ENCODE measurements around the gene FRMD6.
A peak's percentile ranks its signal among the peaks of the same experiment; 100 is the strongest.
"Not testable (repeated sequence)": the region's sequence is repeated elsewhere in the genome, so short reads cannot be mapped to it uniquely, and the experiment has no call there.

Gene FRMD6

GRCh38 chr14:51744372-51745130 lies 92.8 kb downstream of the FRMD6 start:
- no peaks in the 10 kb centered on the region for H3K9me3 Mint-ChIP-seq
- H3K4me3 Mint-ChIP-seq, result no peak overlapping the region
- H3K27ac Mint-ChIP-seq, result no peak overlapping the region
- no peaks in the 10 kb centered on the region for H3K4me1 Mint-ChIP-seq
- no peaks in the 10 kb centered on the region for H3K36me3 Mint-ChIP-seq
- peak; percentile 61 for ATAC-seq
- peak in 1 of 2 donors; percentile 68 for DNase-seq (ENCODE audit: low spot score in 2 of 2)

GRCh38 chr14:51746823-51747222 lies 95.1 kb downstream of the FRMD6 start:
- H3K4me3 Mint-ChIP-seq, H3K4me1 Mint-ChIP-seq, H3K27ac Mint-ChIP-seq, H3K36me3 Mint-ChIP-seq, ATAC-seq, H3K9me3 Mint-ChIP-seq: not testable (repeated sequence)
- DNase-seq (ENCODE audit: low spot score in 2 of 2), result peak in 1 of 2 donors; percentile 78

GRCh38 chr14:51750542-51750941 lies 98.8 kb downstream of the FRMD6 start:
- no peak overlapping the region for H3K4me3 Mint-ChIP-seq
- DNase-seq (ENCODE audit: low spot score in 2 of 2) (no peak), ATAC-seq (no peak)
- H3K27ac Mint-ChIP-seq, result no peak overlapping the region
- H3K36me3 Mint-ChIP-seq, result no peaks in the 10 kb centered on the region
- H3K9me3 Mint-ChIP-seq, result no peaks in the 10 kb centered on the region
- no peaks in the 10 kb centered on the region for H3K4me1 Mint-ChIP-seq

- H3K4me1 Mint-ChIP-seq; DNase-seq (ENCODE audit: low spot score in 2 of 2); H3K27ac Mint-ChIP-seq; ATAC-seq; H3K36me3 Mint-ChIP-seq; H3K4me3 Mint-ChIP-seq; H3K9me3 Mint-ChIP-seq: not testable (repeated sequence)
Observed at GRCh38 chr14:51751611-51752345, 100.1 kb downstream of the FRMD6 start.

GRCh38 chr14:51757756-51758155 lies 106.0 kb downstream of the FRMD6 start:
- DNase-seq (ENCODE audit: low spot score in 2 of 2); H3K4me3 Mint-ChIP-seq; ATAC-seq; H3K4me1 Mint-ChIP-seq; H3K9me3 Mint-ChIP-seq; H3K36me3 Mint-ChIP-seq: not testable (repeated sequence)
- H3K27ac Mint-ChIP-seq, result peak overlapping the region; percentile 52

GRCh38 chr14:51759950-51760349 lies 108.2 kb downstream of the FRMD6 start:
- no peak overlapping the region for H3K4me3 Mint-ChIP-seq
- ATAC-seq, result no peak
- no peaks in the 10 kb centered on the region for H3K9me3 Mint-ChIP-seq
- H3K27ac Mint-ChIP-seq, result no peak overlapping the region
- DNase-seq (ENCODE audit: low spot score in 2 of 2), result no peak
- no peaks in the 10 kb centered on the region for H3K36me3 Mint-ChIP-seq
- peaks cover 8% of the 10 kb centered on the region for H3K4me1 Mint-ChIP-seq

DNA sequence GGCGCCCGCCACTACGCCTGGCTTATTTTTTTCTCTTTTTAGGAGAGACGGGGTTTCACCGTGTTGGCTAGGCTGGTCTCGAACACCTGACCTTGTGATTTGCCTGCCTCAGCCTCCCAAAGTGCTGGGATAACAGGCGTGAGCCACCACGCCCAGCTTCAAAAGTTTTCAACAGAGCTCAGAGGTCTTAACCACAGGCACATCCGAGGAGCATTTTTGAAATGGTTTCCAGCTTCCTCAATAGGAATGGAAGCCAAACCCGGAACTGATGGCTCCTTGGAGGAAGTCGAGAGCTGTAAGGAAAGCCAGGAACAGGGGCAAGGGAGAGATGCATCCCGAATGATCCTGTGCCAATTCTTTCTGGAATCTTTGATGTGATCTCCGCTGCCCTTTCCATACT lies 114.0 kb downstream of the FRMD6 start:
- H3K9me3 Mint-ChIP-seq; H3K36me3 Mint-ChIP-seq; ATAC-seq; H3K27ac Mint-ChIP-seq; DNase-seq (ENCODE audit: low spot score in 2 of 2); H3K4me3 Mint-ChIP-seq; H3K4me1 Mint-ChIP-seq: not testable (repeated sequence)

- not testable (repeated sequence) for H3K4me3 Mint-ChIP-seq; ATAC-seq; DNase-seq (ENCODE audit: low spot score in 2 of 2)
Observed at GRCh38 chr14:51766586-51766985, 114.9 kb downstream of the FRMD6 start.

GRCh38 chr14:51769261-51769660 lies 117.6 kb downstream of the FRMD6 start:
- ATAC-seq; H3K4me1 Mint-ChIP-seq; H3K9me3 Mint-ChIP-seq; DNase-seq (ENCODE audit: low spot score in 2 of 2); H3K4me3 Mint-ChIP-seq; H3K27ac Mint-ChIP-seq; H3K36me3 Mint-ChIP-seq: not testable (repeated sequence)

More at GRCh38 chr14:51766586-51766985, 114.9 kb downstream of the FRMD6 start:
- H3K4me1 Mint-ChIP-seq, H3K9me3 Mint-ChIP-seq, H3K27ac Mint-ChIP-seq, H3K36me3 Mint-ChIP-seq: not testable (repeated sequence)

DNA sequence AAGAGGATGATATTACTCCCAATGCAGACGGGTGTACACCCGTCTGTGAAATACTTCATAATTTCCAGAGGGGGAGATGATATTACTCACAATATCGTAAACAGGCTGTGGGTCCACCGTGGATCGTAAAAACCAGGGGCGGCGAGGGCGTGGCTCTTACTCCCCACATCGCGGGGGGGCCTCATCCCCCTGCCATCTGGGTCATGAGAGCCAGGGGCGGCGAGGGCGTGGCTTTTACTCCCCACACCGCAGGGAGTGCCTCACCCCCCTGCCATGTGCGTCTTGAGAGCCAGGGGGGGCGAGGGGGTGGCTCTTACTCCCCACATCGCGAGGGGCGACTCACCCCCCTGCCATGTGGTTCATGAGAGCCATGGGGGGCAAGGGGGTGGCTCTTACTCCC lies 122.5 kb downstream of the FRMD6 start:
- DNase-seq (ENCODE audit: low spot score in 2 of 2) (peak in 1 of 2 donors; percentile 62), ATAC-seq (peak; percentile 42)
- Mint-ChIP-seq H3K4me3 (no peak overlapping the region), H3K27ac (no peak overlapping the region), H3K9me3 (no peaks in the 10 kb centered on the region), H3K4me1 (peaks cover 8% of the 10 kb centered on the region), H3K36me3 (no peaks in the 10 kb centered on the region)

DNA sequence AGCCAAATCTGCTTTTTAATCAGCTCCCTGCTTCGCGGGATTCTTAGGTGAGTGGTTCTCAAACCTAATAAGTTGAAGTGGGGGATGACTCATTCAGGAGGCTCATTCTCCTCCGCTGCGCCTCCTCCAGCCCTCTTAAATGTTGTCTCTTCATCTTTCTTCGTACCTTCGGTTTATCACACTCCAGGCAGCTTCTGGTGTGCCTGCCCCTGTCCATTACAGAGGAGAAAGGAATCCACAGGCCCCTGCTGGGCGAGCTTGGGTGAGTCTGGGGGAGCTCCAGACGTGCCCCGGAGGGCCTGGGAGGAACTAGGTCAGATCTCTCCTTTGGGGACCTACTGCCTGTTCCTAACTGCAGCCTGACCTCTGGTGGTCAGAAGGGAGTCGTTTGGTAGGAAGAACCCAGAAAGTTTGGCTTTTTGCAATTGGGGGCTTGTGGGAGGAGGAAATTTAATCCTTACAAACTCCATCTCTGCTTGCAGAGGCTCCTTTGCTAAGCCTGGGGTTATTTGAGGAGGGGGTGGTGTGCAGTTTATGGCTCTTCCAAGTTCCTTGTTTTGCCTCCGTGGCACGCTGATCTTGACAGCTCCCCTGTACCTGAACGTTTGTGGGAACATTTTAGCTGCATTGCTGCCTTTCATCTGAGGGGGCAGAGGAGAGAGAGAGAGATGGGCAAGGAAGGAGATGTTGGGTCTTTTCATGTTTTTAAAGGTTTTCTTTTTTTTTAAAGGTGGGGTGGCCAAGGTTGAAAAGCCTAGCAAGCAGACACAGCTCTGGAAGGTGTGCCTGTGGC lies 124.6 kb downstream of the FRMD6 start:
- no peaks in the 10 kb centered on the region for H3K9me3 Mint-ChIP-seq
- H3K27ac Mint-ChIP-seq, result peak overlapping the region; percentile 41
- ATAC-seq, result peak; percentile 72
- H3K4me1 Mint-ChIP-seq, result peaks cover 18% of the 10 kb centered on the region
- peak in 1 of 2 donors; percentile 71 for DNase-seq (ENCODE audit: low spot score in 2 of 2)
- no peaks in the 10 kb centered on the region for H3K36me3 Mint-ChIP-seq
- H3K4me3 Mint-ChIP-seq, result peak overlapping the region; percentile 26

DNA sequence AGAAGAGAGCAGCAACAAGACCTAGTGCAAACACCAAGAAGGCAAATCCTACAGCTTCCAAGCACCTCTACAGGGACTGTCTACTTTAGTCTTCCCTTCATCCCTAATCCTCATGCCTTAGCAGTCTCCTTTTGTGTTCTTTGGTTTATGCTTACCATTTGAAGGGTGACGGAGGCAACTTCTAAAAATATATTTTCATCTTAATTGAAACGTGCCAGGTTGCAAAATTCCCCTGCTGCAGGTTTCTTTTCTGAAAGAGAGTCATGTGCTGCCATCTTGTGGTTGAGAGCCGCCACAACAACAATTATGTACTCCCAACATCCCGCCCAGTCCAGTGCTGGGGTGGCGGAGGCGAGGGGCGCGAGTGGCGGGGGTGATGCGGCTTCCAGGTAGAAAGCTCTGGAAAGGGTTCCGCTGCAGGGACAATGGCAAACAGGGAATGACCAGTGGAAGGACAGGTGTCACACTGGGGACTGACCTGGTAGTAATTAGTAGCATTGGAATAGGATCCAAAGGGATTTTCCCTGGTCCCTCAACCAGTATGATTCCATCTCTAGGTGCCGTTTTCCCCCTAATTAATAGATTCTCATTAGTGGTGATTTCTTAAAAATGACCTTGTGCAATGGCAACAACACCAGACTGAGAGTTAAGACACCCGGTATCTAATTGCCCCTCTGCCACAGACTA lies 128.4 kb downstream of the FRMD6 start:
- no peaks in the 10 kb centered on the region for H3K36me3 Mint-ChIP-seq
- peak; percentile 56 to 85 for DNase-seq (ENCODE audit: low spot score in 2 of 2)
- peaks cover under 1% of the 10 kb centered on the region for H3K9me3 Mint-ChIP-seq
- H3K4me1 Mint-ChIP-seq, result peaks cover 18% of the 10 kb centered on the region
- ATAC-seq, result peak; percentile 62
- peak overlapping the region; percentile 9 for H3K4me3 Mint-ChIP-seq
- H3K27ac Mint-ChIP-seq, result no peak overlapping the region

All from stimulated activated effector memory CD8-positive, alpha-beta T cell treated with anti-CD3 and anti-CD28 coated beads, Interleukin-12 subunit alpha, Interleukin-12 subunit beta, amount 100 ng/mL, for 72 hours (primary cell).